Erythroblast (primary cell): ENCODE data around the gene SERPINB11.

Experiments used
- DNase-seq, 2 experiments: peaks; one replicate each; lab custom pipeline; 2025; lab: John Stamatoyannopoulos, UW
- GATA1 ChIP-seq: IDR thresholded peaks from 2 replicates; pipeline ENCODE4 v1.6.1; 2011; ENCODE audit warnings: low read depth, mild to moderate bottlenecking, control low read depth, low read length, moderate library complexity
- POLR2A ChIP-seq: IDR thresholded peaks from 2 replicates; pipeline ENCODE4 v1.6.1; 2011; ENCODE audit warnings: mild to moderate bottlenecking, low read length

SERPINB11 gene

DNA sequence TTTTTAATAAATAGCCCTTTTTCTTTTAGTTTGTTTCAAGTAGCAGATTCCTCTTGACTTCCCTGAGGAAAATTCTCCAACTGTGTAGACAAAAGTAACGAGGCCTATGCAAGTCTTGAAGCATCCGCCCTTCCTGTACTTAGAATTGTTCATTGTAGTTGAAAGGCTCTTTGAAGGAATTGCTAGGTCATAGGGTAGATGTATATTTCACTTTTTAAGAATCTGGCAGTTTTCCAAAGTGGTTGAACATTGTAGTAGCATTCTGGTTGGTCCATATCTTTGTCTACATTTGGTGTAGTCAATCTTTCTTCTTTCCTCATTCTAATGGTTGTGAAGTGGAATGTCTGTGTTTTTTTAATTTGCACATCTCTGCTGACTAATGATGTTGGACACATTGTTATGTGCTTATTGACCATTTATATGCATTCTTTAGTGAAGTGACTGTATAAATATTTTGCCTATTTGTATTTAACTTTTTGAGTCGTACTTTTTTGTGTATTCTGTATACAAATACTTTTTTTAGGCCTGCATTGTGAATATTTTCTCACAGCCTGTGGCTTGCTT lies 5.6 kb upstream of the SERPINB11 start:
- no peak for DNase-seq

GRCh38 chr18:63700501-63700900 lies 2.3 kb upstream of the SERPINB11 start:
- no peak for TF ChIP-seq POLR2A
- TF ChIP-seq GATA1: no peak
- no peak for DNase-seq

More for the DNA sequence above, 5.6 kb upstream of the SERPINB11 start:
- TF ChIP-seq POLR2A: no peak
- TF ChIP-seq GATA1: no peak

DNA sequence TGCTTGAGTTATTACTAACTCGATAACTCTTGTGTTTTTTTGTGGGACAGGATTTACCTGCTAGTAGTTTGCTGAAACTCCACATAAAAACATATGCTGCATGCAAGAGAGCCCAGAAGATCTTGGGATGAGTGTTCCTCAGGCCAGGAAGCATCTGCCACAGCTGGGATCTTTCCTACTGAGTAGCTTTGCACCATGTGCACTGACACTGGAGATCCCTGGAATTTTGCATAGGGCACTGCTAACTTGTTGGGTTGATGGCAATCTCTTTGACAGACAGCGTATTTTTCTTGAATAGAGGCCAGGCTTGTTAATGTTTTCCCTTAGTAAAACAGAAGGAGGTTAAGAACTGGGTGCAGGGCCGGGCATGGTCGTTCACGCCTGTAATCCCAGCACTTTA lies 808 bp upstream of the SERPINB11 start:
- TF ChIP-seq GATA1: no peak
- TF ChIP-seq POLR2A: no peak
- no peak for DNase-seq

- TF ChIP-seq GATA1: no peak
- no peak for TF ChIP-seq POLR2A
- DNase-seq: no peak
Observed at GRCh38 chr18:63705401-63705800, 2.6 kb downstream of the SERPINB11 start.

- no peak for DNase-seq
- no peak for TF ChIP-seq POLR2A
- no peak for TF ChIP-seq GATA1
Observed at GRCh38 chr18:63707816-63708215, 5.1 kb downstream of the SERPINB11 start.

- no peak for DNase-seq
- no peak for TF ChIP-seq GATA1
- TF ChIP-seq POLR2A: no peak
Observed at GRCh38 chr18:63708650-63709049, 5.9 kb downstream of the SERPINB11 start.

DNA sequence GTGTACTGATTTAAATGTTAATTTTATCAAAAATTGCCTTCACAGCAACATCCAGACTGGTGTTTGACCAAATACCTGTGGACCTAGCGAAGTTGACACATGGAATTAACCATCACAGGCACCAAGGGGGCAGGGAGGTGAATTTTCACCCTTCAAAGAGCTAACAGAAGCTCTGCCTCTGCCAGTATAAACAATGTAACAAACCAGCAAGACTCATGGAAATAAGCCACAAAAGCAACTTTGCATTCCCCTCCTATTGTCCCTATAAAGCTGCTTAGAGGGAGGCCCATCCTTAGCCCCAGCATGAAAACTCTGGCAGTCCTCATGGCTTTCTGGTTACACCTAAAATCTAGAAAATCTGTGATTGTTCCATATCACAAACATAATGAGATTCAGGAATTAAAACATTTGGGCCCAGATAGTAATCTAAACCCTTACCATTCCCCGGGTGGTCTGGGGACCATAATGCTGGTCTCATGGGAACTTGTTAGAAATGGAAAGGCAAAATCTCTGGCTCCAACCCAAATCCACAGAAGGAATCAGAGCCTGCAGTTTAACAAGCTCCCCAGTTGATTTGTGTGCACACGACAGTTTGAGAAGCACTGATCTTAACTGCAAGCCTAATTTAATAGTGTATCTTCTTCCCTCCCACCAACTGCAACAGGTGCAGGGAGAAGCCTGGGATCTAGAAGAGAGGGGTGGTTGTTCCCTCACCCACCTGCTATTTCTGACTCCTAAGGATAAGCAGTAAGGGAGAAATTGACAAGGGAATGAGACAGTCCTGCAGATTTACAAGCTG lies 23.1 kb downstream of the SERPINB11 start:
- no peak for DNase-seq
- no peak for TF ChIP-seq POLR2A
- no peak for TF ChIP-seq GATA1

GRCh38 chr18:63730773-63731172 lies 28.0 kb downstream of the SERPINB11 start:
- TF ChIP-seq GATA1: no peak
- TF ChIP-seq POLR2A: no peak
- DNase-seq: no peak

DNA sequence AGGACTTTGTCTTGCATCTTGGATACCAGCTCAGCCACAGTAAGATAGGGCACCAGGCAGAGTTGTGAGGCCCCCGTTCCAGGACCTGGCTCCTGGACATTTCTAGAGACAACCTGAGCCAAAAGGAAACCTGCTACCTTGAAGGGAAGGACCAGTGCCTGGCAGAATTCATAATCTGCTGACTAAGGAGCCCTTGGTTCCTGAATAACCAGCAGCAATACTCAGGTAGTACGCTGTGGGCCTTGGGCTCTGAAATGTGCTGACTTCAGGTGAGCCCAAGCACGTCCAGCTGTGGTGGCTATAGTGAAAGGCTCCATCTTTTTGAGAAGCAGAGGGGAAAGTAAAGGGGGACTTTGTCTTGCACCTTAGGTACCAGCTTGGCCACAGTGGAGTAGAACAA lies 28.5 kb downstream of the SERPINB11 start:
- no peak for TF ChIP-seq POLR2A
- TF ChIP-seq GATA1: no peak
- no peak for DNase-seq

- no peak for TF ChIP-seq GATA1
- no peak for TF ChIP-seq POLR2A
- DNase-seq: no peak
Observed at GRCh38 chr18:63736876-63737275, 34.1 kb downstream of the SERPINB11 start.

- peak in 1 of 2 experiments; percentile 7 for DNase-seq
- TF ChIP-seq POLR2A: no peak
Observed at GRCh38 chr18:63741769-63742168, 39.0 kb downstream of the SERPINB11 start.

- DNase-seq: no peak
Observed at GRCh38 chr18:63747006-63747405, 44.2 kb downstream of the SERPINB11 start.

DNA sequence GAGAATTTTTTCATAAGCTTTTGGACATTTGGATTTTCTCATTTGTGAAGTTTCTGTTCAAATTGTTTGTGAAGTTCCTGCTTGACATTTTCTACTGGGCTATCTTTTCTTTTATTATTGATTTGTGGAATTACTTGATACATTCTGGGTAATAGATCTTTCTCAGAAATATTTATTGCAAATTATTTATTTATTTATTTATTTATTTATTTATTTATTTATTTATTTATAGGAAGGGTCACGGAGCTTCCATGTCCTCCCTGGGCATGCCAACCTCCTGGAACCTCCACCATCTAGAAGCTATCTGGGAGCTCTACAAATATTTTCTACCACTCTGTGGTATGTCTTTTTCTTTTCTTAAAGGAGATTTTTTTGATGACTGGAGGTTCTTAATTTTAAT lies 46.7 kb downstream of the SERPINB11 start:
- no peak for TF ChIP-seq GATA1
- no peak for TF ChIP-seq POLR2A
- DNase-seq: no peak

More at GRCh38 chr18:63747006-63747405, 44.2 kb downstream of the SERPINB11 start:
- TF ChIP-seq GATA1 (no peak), POLR2A (no peak)

DNA sequence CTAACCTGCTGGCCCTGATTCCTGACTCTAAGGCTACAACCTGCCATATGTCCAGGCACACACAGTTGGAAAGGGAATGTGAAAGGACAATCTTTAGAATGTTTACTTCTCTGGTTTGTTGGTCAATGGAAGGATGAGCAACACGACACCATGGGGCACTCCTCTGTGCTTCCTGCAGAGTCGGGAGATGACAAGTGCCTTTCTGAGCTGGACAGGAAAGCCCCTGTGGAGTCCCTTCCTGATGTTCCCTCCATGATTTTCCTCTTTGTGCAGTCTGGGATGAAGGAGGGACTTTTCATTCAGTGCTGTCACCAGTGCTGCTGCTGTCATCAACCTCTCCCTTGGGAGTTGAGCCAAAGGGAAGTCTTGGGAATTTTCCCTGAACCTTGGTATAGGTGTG lies 49.9 kb downstream of the SERPINB11 start:
- no peak for TF ChIP-seq GATA1
- no peak for TF ChIP-seq POLR2A
- no peak for DNase-seq
